T47D (cell line): ENCODE results near the gene CCDC146.

ENCODE experiments used
- DNase-seq, 2 experiments: peaks; one replicate each; pipeline versions ENCODE4 v3.0.0 to v3.0.0-alpha.2; 2011 to 2012; ENCODE audit warnings: low read depth in 1 of 2, low spot score in 1 of 2
- JUND ChIP-seq: IDR thresholded peaks from 2 replicates; pipeline ENCODE4 v1.6.1; 2012; ENCODE audit warnings: low read depth
- in situ Hi-C: cut with HindIII; loops from 2 replicates; pipeline ENCODE4 v1.10.0; 2016; ENCODE audit warnings: low sequenced_read_pairs, low pct_unique_long_range_greater_than_20kb

CCDC146 gene

DNA sequence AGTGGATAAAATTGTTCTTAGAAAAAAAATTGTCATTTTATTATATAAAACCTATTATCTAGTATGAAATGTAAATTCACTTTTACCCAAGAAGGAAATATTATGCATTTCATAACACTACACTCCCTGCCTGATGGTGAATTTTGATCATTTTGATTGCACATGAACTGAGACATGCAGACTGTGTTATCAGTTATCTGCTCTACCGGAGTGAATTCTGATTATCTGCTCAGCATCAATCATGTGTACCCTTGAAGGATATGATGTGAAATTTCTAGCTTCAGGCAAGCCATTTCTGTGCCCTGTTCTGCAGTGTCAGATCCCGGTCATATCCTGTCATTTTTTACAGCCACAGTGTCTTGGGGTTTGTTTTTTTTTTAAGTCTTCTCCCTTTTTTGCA is 162.2 kb downstream of the CCDC146 start:
- no peak for DNase-seq
- TF ChIP-seq JUND: no peak
- in situ Hi-C loops: no loop called here

DNA sequence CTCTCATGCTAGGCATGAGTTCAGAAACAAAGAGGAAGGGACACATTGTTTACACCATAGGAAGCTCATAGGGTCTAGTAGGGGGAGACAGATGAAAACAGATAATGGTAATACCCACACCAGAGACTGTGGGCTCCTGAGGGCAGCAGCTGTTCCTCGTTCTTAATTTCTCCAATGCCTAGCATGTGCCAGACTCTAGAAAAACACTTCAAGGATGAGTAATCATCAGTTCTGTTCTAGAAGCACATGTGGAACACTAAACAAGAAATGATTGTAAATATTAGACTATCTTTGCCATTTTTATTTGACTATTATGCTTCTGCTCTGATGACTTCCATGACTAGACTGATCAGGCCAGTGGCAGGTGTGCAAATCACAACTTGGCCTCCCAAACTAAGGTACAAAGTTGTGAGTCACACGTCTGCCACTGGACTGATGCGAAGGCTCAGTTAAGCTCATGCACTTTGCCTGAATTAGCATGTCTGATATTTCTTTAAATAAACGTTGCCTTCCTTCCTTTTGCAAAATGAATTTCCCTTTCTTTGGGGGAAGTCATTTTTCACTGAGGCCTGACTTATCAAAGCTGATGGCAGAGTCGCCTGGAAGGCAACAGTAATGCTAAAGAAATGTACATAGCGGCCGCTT is 166.4 kb downstream of the CCDC146 start:
- no peak for TF ChIP-seq JUND
- no peak for DNase-seq
- in situ Hi-C loops: no loop called here

GRCh38 chr7:77289387-77289786 is 167.0 kb downstream of the CCDC146 start:
- DNase-seq: no peak
- in situ Hi-C loops: no loop called here
- TF ChIP-seq JUND: no peak

DNA sequence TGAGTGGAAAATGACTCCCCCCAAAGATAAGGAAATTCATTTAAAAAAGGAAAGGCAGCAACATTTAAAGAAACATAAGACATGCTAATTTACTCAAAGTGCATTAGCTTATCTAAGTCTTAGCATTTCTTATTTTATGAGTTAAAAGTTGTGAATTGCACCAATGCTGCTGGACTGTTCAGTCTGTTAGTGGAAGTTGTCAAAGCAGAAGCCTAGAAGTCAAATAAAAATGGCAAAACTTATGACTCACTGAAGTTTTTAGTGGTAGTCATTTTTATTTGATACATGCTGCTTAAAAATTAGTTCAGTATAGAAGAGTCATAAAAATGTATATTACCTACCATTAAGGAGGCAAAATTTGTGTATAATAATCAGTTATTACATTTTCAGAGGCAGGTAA is 168.0 kb downstream of the CCDC146 start:
- no peak for TF ChIP-seq JUND
- in situ Hi-C loops: no loop called here
- no peak for DNase-seq

- no peak for DNase-seq
- no peak for TF ChIP-seq JUND
- in situ Hi-C loops: no loop called here
Measured at GRCh38 chr7:77293046-77293445, 170.6 kb downstream of the CCDC146 start.

GRCh38 chr7:77295549-77295948 is 173.1 kb downstream of the CCDC146 start:
- DNase-seq: no peak
- TF ChIP-seq JUND: no peak
- in situ Hi-C loops: no loop called here

- DNase-seq: no peak
- no peak for TF ChIP-seq JUND
- in situ Hi-C loops: no loop called here
Measured at GRCh38 chr7:77306231-77307067, 184.0 kb downstream of the CCDC146 start.

GRCh38 chr7:77308792-77309191 is 186.4 kb downstream of the CCDC146 start:
- peak in 1 of 2 experiments; percentile 23 for DNase-seq
- no peak for TF ChIP-seq JUND
- in situ Hi-C loops: no loop called here

DNA sequence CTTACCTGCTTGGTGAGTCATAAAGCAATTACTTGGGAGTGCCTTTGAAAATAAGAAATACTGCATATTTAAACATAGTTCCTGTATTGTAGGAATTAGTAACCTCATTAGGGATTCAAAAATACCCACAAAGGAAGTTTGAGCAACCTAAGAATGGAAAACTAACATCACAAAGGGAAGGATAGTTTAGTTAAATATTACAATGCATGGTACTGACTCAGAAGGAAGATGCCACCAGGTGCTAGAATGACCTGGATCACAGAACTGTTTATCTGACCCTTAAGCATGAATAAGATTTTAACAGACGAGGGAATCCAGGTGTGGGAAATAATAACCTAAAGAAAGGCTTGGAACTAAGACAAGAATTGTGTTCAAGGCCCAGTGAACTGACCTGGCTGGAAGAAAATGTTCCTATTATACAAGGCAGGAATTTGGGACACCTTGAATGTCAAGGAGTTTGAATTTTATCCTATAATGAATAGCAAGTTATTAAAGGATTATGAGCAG is 187.4 kb downstream of the CCDC146 start:
- no peak for TF ChIP-seq JUND
- in situ Hi-C loops: no loop called here
- no peak for DNase-seq

DNA sequence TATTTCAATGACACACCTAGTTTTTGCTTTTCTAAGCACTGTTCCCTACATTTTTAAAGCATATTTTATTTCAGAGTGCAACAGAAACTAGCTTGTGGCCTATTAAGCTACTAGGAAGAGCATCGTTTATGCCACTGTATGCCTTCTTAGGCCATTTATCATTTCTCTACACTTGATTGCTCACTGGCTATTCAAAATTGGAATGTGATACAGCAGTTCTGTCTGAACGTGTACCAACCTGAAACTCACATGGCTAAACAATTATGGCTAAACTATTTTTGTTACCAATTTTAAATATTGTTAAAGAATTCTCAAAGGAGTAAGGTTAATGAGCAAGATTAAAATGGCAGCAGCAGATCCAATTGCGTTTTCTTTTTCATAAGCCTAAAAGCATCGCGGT is 188.6 kb downstream of the CCDC146 start:
- TF ChIP-seq JUND: no peak
- in situ Hi-C loops: no loop called here
- DNase-seq: no peak

DNA sequence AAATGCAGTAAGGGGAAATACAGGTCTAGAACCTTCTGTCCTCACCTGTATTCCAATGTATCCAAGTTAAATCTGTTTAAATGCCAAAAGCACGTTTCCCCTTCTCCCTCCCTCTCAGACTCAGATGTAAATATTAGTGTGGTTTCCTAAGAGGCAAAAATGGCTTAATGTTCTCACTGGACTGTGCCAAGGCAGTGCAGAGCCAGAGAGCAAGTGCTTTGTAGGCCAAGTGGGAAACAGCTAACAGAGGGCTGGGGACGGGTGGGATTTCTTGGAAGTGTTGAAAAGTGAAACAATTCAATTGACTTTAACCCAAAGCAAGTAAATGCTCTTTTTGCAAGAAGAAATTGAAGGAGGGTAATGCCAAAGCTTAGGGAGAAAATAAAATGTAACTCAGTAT is 190.7 kb downstream of the CCDC146 start:
- in situ Hi-C loops: no loop called here
- no peak for DNase-seq
- TF ChIP-seq JUND: no peak

DNA sequence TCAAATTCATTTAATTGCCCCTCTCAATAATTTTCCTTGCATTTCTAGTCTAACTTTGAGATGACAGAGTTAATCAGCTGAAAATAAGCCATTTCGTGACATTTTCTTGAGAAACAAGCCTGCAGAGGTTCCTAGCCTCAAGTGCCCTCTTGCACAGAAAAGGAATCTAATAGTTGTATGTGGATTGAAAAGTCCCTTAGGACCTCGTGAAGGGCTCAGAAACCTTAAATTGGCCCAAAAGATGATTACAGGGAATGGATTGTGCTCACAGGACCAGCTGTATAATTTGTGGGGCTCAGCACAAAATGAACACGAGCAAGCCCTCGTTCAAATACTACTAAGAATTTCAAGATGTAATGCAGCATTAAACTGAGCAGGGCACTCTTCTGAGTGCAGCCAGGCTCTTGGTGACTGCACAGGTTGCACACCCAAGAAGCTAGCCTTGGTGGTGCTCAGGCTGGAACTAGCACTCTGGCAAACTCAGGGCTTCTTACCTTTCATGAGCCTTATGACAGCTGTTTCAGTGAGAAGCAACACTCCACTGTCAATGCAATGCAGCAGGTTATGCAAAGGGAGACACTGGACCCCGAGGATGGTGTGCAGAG is 191.6 kb downstream of the CCDC146 start:
- no peak for TF ChIP-seq JUND
- in situ Hi-C loops: no loop called here
- DNase-seq: no peak

DNA sequence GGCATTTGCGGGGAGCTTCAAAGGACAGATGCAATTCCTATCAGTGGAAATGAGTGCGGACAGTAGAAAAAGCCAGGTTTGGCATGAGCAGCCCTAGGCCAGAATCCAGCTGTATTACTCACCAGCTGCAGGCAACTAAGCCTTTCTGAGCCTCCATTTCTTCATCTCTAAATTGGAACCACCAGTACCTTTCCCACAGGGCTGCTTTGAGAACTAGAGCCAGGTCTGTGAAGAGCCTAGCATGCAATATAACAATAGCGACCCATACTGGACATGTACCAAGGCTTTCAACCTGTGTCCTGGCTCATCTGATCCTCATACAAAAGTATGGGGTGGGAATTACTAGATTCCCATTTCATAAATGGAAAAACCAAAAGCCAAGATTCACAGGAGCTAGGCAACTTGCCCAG is 192.8 kb downstream of the CCDC146 start:
- TF ChIP-seq JUND: no peak
- no peak for DNase-seq
- in situ Hi-C loops: no loop called here
